Endothelial cell (in vitro differentiated cells): Measurements from ENCODE around the gene MKNK2. TPM values are rescaled to one million over a fixed set of nuclear protein-coding genes. Genes with fewer than 3 reads are reported as not detected.
A peak's percentile ranks its signal among the peaks of the same experiment; 100 is the strongest.

Experiments
- DNase-seq: peaks from one replicate; pipeline ENCODE4 v3.0.0; 2021; ENCODE audit warnings: low spot score
- H3K27ac Mint-ChIP-seq: one replicate; pipeline ENCODE4 v1.8.0; 2021; ENCODE audit warnings: mixed read lengths, inconsistent platforms; ENCODE audit not compliant: unreplicated experiment
- H3K27me3 Mint-ChIP-seq: one replicate; pipeline ENCODE4 v1.8.0; 2021; ENCODE audit warnings: mild to moderate bottlenecking, moderate library complexity, mixed read lengths, inconsistent platforms; ENCODE audit not compliant: unreplicated experiment
- H3K36me3 Mint-ChIP-seq: one replicate; pipeline ENCODE4 v1.8.0; 2021; ENCODE audit warnings: mild to moderate bottlenecking, low read depth, mixed read lengths, inconsistent platforms; ENCODE audit not compliant: unreplicated experiment
- H3K4me1 Mint-ChIP-seq: one replicate; pipeline ENCODE4 v1.8.0; 2021; ENCODE audit warnings: mild to moderate bottlenecking, mixed read lengths, inconsistent platforms; ENCODE audit not compliant: unreplicated experiment
- H3K4me3 Mint-ChIP-seq: one replicate; pipeline ENCODE4 v1.8.0; 2021; ENCODE audit warnings: mild to moderate bottlenecking, mixed read lengths, inconsistent platforms; ENCODE audit not compliant: unreplicated experiment
- H3K9me3 Mint-ChIP-seq: one replicate; pipeline ENCODE4 v1.8.0; 2021; ENCODE audit warnings: mixed read lengths, inconsistent platforms; ENCODE audit not compliant: unreplicated experiment
- total RNA-seq: library from RNA; stranded (reverse); fragmentation: NEBNext Ultra II Directional; extraction: Animal tissue kit (Norgen Biotek cat#: 25700); gene quantifications from one replicate; pipeline ENCODE4 v1.2.1, GENCODE V29; 2021; ENCODE audit not compliant: unreplicated experiment
- TF ChIP-seq, protein P1 (sequence below): fragments of 200-600 bp; sonication (generic); IDR thresholded peaks from one replicate; pipeline ENCODE4 v1.5.0; 2021; ENCODE audit warnings: antibody characterized with exemption; ENCODE audit not compliant: unreplicated experiment

MKNK2 gene
- total RNA-seq, 1 donor from 2014 or later = 228 TPM

DNA sequence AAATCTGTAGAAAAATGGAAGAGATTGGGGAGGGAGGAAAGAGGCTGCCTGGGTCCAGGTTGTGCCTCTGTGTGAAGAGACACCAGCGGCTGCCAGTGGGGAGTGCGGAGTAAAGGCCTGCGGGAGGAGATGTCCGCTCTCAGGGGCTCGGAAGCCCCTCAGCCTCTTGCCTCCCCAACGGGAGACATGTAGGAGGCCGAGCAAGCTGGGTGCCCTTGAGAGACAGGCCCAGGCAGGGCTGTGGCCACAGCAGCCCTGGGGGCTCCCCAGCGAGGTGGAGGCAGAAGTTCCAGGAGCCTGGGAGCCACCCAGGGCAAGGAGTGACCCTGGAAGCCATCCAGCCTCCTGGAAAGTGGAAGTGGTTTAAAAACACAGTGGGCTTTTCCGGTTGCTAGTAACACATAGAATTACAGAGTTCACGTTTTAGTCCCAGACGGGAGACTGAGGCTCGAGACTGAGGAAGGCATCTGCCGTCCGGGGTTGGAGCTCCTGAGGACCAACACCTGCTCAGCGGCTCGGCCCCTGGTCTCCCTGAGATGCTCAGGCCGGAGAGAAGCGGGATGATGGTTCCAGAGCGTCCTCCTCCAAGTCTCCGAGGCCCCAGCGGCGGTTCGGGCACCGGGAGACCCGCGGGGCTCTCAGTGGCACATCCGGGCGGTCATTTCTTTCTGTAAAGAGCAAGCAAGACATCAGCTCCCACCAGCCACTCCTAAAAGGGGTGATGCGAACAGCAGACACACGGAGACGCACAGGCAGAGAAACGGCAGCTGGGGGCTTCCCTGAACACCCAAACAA is 21.9 kb upstream of the MKNK2 start:
- TF ChIP-seq, protein P1, sequence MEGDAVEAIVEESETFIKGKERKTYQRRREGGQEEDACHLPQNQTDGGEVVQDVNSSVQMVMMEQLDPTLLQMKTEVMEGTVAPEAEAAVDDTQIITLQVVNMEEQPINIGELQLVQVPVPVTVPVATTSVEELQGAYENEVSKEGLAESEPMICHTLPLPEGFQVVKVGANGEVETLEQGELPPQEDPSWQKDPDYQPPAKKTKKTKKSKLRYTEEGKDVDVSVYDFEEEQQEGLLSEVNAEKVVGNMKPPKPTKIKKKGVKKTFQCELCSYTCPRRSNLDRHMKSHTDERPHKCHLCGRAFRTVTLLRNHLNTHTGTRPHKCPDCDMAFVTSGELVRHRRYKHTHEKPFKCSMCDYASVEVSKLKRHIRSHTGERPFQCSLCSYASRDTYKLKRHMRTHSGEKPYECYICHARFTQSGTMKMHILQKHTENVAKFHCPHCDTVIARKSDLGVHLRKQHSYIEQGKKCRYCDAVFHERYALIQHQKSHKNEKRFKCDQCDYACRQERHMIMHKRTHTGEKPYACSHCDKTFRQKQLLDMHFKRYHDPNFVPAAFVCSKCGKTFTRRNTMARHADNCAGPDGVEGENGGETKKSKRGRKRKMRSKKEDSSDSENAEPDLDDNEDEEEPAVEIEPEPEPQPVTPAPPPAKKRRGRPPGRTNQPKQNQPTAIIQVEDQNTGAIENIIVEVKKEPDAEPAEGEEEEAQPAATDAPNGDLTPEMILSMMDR = no peak
- Mint-ChIP-seq H3K4me3 (peak overlapping the region; percentile 81), H3K27me3 (peaks cover 6% of the 10 kb centered on the region), H3K36me3 (peaks cover 26% of the 10 kb centered on the region), H3K9me3 (no peaks in the 10 kb centered on the region), H3K27ac (peak overlapping the region; percentile 18), H3K4me1 (no peaks in the 10 kb centered on the region)
- DNase-seq = no peak

DNA sequence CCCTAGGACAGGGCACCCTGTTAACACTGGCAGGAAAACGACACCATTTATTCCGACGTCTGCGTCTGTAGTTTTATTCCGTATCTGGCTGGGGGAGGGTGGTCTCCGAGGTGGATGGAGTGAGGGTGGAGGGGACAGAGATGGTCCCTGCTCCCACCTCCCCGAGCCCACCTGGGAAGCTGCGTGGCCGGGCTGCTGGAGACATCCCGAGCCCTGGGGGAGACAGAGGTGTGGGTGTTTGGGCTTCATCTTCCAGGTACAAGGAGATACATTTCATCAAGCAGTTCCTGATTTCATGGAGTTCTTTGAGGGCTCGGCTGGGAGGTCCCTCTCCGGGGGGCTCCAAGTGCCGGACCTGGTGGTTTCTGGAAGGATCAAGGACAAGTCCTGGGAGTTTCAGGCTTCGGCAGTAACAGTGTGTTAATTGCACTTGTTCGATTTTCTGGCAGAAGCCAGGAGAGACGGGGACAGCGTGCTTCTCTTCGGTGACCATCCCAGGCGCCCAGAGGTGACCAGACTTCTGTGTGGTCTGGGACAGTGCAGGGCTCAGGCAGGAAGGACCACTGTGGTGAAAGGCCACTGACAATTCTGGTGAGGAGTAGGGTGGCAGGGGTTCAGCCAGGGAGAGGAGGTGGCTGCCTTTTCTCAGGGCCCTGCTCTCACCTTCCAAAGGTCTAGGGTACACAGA is 20.1 kb upstream of the MKNK2 start:
- H3K36me3 Mint-ChIP-seq = peaks cover 26% of the 10 kb centered on the region
- DNase-seq = no peak
- peak overlapping the region; percentile 69 for H3K4me3 Mint-ChIP-seq
- peaks cover 6% of the 10 kb centered on the region for H3K27me3 Mint-ChIP-seq
- H3K4me1 Mint-ChIP-seq = no peaks in the 10 kb centered on the region
- no peaks in the 10 kb centered on the region for H3K9me3 Mint-ChIP-seq
- H3K27ac Mint-ChIP-seq = peak overlapping the region; percentile 42
- TF ChIP-seq, protein P1 = no peak

DNA sequence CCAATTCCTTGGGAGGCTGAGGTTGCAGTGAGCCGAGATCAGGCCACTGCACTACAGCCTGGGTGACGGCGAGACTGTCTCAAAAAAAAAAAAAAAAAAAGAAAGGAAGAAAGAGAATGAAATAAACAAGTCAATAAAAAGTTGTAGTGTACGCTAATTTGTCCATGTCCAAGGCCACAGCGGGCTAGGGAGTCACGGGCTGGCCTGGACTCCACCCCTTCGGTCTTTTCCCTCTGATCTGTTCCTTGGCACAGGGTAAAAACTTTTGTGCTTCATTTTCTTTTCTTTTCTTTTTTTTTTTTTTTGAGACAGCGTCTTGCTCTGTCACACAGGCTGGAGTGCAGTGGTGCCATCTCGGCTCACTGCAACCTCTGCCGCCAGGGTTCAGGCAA is 19.4 kb upstream of the MKNK2 start:
- Mint-ChIP-seq H3K4me3 (no peak overlapping the region), H3K27me3 (peaks cover 2% of the 10 kb centered on the region), H3K36me3 (peaks cover 26% of the 10 kb centered on the region), H3K27ac (no peak overlapping the region), H3K9me3 (no peaks in the 10 kb centered on the region), H3K4me1 (no peaks in the 10 kb centered on the region)
- TF ChIP-seq, protein P1 = no peak
- DNase-seq = no peak

DNA sequence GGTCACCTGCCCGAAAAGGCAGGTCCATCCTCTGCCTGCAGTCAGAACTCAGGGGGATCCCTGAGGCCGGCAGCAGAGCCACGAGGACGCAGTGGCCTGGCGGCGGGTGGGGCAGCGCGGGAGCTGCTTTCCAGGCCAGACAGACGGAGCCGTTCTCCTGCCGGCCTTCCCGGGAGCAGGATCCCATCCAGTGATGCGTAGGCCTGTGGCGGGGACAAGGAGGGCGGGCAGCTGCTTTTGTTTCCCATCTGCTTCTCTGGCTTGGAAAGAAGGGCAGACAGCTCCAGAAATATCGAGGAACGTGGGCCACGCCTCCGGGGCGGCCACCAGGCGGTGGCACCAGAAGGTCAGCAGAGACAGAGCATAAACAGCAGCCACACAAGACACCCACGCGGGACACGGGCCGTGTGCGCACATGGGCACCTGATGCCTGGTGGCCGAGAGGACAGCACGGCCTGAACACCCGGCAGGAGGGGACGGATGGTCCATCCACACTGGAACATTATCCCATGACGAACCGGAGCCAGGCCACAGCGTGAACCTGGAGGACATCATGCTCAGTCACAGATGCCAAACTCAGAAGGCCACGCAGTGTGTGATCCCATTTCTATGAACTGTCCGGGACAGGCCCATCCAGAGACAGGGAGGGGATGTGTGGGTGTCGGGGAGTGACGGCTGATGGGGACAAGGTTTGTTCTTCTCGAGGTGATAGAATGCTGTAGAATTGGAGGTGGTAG is 13.9 kb upstream of the MKNK2 start:
- TF ChIP-seq, protein P1 = no peak
- Mint-ChIP-seq H3K4me3 (no peak overlapping the region), H3K36me3 (no peaks in the 10 kb centered on the region), H3K4me1 (peaks cover 15% of the 10 kb centered on the region), H3K9me3 (no peaks in the 10 kb centered on the region), H3K27ac (peak overlapping the region; percentile 43), H3K27me3 (peaks cover 9% of the 10 kb centered on the region)
- DNase-seq = no peak
